Activated naive CD4-positive, alpha-beta T cell treated with Interleukin-2 at 50 U/mL for 16 hours (primary cell): ENCODE data around the gene NTN1.

ENCODE experiments used
- DNase-seq: peaks from one replicate; pipeline ENCODE4 v3.0.0-alpha.2; 2020

NTN1 gene

DNA sequence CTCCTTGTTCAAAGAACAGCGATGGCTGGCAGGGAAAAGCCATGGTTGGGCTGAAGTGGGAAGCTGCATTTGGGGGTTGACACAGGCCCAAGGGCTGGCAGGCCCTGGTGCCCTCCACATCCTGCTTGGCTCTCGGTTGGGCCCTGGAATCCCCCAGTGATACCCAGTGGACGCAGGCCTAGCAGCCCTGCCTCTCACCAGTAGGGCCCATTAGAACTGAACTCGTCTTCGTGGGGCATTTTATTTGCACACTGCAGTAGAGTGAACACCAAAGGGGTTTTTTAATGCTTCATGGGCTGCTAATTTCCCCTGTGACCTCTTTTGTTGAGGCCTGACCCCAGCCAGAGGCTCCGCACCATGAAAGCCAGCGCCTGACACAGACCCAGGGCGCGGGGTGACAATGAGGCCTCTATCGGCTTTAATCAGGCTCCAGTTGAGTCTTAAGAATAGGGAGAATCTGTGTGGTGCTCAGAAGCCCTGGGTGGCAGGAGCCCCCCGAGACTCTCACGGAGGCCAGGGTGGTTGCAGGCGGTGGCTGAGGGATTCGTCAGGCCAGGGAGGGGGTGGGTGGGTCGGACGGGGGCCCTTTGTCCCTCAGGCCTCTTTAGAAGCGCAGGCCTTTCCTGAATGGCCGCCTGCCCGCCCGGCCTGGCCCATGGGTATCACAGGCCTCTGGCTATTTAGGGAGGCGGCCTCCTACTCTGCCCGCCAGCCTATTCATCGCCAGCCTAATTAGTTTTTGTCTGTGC is 199.3 kb downstream of the NTN1 start:
- DNase-seq: no peak

- no peak for DNase-seq
Observed at GRCh38 chr17:9221147-9221921, 200.0 kb downstream of the NTN1 start.

- no peak for DNase-seq
Observed at GRCh38 chr17:9221922-9222180, 200.5 kb downstream of the NTN1 start.

DNA sequence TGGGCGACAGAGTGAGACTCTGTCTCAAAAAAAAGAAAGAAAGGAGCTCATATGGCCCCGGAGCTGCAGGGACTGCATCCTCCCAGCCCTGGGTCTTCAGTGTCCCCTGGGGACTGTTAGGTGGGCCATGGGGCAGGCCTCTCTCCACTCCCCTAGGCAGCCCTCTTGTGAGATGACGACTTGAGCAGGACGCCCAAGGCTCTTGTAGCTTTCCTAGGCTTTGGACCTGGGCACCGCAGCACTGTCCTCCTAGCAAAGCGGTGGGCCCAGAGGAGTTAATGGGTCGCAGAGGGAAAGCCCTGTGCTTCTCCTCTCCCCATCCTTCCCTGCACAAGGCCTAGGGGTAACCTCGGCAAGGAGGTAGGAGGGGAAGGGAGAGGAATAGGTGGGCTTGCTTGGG is 202.2 kb downstream of the NTN1 start:
- DNase-seq: no peak

DNA sequence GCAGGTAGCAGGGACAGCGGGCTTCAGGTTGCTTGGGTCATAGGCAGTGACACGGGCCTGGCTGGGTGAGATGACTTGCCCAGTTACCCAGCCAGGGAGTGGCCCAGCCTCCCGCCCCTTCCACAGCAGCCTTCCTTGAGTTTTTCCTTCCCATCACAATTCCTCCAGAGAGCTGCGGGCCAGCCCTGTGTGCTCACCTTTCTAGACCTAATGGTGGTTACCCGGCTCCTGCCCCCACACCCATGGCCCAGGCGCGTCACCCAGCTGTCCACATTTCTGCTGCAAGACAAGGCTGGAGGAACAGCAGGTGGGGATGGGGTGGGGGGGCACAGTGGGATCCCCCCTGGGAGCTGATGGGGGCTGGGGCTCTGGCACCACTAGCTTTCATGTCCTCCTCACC is 203.2 kb downstream of the NTN1 start:
- no peak for DNase-seq

DNA sequence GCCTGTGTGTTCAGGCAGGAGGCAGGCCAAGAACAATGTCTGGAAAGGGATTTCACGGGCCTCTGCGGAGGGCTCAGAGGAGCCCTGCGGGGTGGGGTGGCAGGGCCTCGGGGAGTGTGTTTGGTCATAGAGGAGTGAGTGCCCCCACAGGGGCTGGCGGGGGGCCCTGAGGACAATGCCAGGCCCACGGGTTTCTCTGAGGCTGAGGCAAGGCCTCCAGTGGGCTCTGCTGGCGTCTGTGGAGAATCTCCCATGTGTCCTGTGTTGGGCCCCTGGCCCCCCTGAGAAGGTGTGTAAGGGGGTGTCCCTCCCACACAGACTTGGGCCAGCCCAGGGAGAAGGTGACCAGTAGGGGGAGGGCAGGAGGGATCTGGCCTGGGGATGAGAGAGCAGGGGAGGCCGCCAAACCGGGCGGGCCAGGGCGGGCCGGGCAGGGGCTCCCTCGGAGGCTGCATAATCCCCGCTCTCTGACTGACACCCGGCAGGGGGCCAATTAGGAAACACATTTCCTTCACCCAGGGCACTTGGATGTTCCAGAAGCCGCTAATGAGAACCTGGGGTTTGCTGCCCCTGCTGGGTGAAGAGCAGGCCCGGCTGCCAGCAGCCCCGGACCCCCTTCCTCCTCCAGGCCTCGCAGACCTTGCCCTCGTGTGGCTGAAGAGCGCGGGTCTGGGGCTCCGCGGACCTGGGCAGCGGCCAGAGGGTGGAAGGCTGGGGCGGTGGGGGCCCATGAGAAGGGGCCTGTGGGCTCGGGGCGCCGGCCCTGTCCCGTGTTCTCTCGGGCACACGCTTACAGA is 204.2 kb downstream of the NTN1 start:
- no peak for DNase-seq

- no peak for DNase-seq
Observed at GRCh38 chr17:9226130-9226793, 205.0 kb downstream of the NTN1 start.

- DNase-seq: no peak
Observed at GRCh38 chr17:9226794-9227135, 205.5 kb downstream of the NTN1 start.

DNA sequence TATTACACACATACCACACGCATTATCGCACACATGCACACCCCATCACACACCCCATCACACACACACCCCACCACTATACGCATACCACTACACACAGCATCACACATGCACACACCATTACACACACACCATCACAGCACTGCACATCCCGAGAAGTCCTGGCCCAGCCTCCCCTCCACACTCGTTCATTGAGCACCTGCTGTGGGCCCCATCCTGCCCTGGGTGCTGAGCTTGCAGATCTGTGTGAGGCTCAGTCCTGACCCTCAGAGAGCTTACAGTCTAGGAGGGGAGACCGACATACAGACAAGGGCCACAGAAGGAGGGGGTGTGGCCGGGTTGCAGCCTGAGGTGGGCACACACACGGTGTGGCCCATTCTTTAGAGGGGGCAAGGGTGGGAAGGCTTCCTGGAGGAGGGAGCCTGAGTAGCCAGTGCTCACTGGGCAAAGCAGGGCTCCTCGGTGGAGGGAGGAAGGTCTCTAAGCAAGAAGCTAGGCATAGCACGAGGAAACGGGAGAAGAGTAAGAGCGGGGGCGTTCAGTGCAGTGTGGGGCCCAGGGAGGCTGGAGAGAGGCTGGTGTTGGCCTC is 206.6 kb downstream of the NTN1 start:
- no peak for DNase-seq

DNA sequence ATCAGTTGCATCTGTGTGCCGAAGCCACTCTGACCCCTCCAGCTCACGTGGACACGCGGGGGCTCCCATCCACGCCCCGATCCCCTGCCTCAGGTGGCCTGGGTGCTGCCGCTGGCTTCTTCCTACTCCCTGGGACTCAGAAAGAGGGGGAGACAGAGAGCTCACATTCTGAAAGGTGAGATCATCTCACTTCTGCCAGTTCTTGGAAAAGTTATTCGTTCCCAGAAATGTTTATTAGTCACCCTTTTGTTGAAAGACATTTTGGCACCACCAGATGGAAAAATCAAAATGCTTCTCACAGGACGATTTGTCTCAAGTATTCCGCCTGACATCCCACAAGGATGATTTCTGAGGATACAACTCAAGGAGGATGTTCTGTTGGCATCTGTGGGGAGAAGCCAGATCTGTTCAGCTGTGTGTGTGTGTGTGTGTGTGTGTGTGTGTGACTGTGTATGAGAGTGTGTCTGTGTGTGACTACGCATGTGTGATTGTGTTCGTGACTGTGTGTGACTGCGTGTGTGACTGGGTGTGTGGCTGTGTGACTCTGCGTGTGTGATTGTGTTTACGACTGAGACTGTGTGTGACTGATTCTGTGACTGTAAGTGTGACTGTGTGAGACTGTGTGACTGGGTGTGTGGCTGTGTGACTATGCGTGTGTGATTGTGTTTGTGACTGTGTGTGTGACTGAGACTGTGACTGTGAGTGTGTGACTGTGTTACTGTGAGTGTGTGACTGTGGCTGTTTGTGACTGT is 207.3 kb downstream of the NTN1 start:
- no peak for DNase-seq

- no peak for DNase-seq
Observed at GRCh38 chr17:9229160-9229825, 208.0 kb downstream of the NTN1 start.

DNA sequence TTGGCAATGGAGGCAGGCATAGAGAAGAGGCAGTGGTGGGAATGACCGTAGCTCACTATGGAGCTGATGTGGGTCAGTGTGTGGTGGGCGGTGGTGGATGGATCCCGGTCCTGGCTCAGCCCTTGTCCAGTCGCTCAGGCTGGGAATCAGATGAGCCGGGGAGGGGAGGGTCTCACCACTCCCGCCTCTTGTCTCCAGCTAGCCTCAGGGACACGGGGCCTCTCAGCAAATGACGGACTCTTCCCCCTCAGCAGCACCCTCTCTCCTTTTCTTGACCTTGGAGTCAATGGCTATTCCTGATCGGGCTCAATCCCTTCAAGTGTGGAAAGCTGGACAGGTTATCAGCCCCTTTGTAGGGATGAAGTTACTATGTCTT is 208.5 kb downstream of the NTN1 start:
- DNase-seq: no peak

- no peak for DNase-seq
Observed at GRCh38 chr17:9230346-9230745, 209.0 kb downstream of the NTN1 start.

- DNase-seq: no peak
Observed at GRCh38 chr17:9230861-9231260, 209.6 kb downstream of the NTN1 start.

DNA sequence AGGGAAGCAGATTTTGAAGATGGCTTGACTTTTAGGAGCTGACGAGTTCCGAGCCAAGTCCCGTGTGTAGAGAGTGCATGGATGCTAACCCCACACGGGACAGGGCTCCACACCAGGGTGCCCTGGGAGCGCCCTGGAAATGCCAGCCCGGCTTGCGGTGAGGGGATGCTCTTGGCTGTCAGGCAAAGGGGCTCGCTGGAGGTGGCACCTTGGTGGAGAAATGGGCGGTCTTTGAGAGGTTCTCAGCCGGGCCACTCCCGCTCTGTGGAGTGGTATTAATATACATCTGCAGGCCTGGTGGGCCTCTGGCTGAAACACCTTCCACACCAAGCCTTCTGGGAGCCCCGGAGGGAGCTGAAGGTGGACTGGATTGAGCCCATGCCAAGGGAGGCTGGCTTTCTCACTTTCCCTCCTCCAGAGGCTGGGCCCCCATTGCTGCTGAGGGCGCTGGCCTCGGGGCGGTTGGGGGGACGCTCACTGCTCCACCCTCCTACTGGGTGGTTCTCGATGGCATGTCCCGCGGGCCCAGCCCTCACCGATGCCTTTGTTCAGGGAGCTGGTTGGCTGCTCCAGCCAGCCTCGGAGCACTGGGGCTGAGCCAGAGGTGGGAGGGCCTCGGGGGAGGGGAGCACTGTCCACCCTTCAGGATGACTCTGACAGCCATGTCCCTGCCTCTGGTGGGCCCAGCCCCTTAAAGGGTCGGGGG is 210.3 kb downstream of the NTN1 start:
- DNase-seq: no peak

- DNase-seq: no peak
Observed at GRCh38 chr17:9232155-9232475, 210.8 kb downstream of the NTN1 start.

- DNase-seq: no peak
Observed at GRCh38 chr17:9232591-9233270, 211.4 kb downstream of the NTN1 start.

GRCh38 chr17:9233271-9233599 is 211.9 kb downstream of the NTN1 start:
- DNase-seq: no peak

DNA sequence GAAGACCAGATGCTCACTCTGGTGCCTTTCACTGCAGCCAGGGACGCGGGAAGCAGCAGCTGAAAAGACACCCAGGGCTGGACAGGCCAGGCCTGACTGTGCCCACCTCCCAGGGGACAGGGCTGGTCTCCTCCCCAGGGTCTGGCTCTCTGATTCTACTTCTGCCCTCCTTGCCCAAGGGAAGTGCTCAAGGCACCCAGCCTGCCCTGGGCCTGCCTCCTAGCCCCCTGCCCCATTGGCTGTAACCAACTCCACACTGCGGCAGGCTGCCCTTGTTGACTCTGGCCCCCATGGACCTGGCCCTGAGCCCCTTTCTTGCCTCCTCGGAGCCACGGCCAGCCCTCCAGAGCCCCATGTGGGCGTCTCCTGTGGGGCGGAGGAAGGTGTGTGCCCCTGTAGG is 212.5 kb downstream of the NTN1 start:
- no peak for DNase-seq

DNA sequence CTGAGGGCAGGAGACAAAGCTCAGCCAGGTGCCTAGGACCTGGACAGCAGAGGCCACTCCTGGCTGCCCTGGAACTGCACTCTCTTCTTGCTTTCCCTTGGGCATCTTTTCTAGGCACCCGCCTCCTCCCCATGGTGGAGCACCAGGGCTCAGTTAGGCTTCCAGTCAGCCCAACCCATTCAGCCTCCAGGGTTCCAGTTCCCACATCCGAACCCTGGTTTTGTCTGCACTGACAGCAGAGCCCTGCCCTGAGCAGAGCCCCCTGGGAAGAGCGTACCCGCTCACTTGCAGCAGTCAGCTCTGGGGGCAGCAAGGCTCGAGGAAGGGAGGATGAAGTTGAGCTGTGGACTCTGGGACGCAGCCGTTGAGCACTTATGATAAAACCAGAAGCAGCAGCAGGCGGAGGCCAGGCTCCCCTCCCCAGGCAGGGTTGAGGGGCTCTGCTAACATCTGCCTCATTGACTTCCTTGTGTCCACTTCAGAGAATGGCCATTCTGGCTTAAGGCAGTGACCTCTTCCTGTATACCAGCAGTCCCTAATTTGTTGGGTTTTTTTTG is 213.2 kb downstream of the NTN1 start:
- DNase-seq: no peak

- DNase-seq: no peak
Observed at GRCh38 chr17:9235346-9235745, 214.0 kb downstream of the NTN1 start.
